K562 (cell line): ENCODE results near the gene BUB3. TPM values are rescaled to one million over a fixed set of nuclear protein-coding genes. Genes with fewer than 3 reads are reported as not detected.

ENCODE experiments used
- ERF ChIP-seq: fragments of 450-650 bp; formaldehyde crosslinking; IDR thresholded peaks from 2 replicates; pipeline ENCODE4 v1.4.0; 2020; ENCODE audit warnings: mild to moderate bottlenecking, mixed read lengths
- MAFK ChIP-seq: IDR thresholded peaks from 2 replicates; pipeline ENCODE4 v1.6.1; 2011; ENCODE audit warnings: low read length, improper control_type of control experiment
- ZNF316 ChIP-seq: fragments of 450-650 bp; IDR thresholded peaks from 2 replicates; pipeline ENCODE4 v1.6.1; 2016
- ZNF699 ChIP-seq: fragments of 250-450 bp; sonication (Bioruptor Pico); IDR thresholded peaks from 2 replicates; pipeline ENCODE4 v1.8.0; 2021; ENCODE audit warnings: mild to moderate bottlenecking, moderate library complexity; ENCODE audit not compliant: insufficient replicate concordance
- polyA plus RNA-seq, 8 experiments: library from polyadenylated mRNA; depleted of rRNA in 4 of 8; stranded (reverse) in 5 of 8; unstranded in 3 of 8; fragments of >200 nt; fragmentation: Nextera tagmentation in 2 of 8; fragmentation: Illumina TruSeq in 1 of 8; extraction: Ambion mirVana in 2 of 8; extraction: Trizol in 1 of 8; gene quantifications; 2 replicates each; pipeline versions ENCODE4 v1.2.1 to v1.2.3, GENCODE V29; 2011 to 2014; ENCODE audit warnings: inconsistent platforms in 1 of 8, missing spikeins in 1 of 8
- total RNA-seq, 7 experiments: library from RNA; depleted of rRNA in 6 of 7; stranded (reverse); fragments of >200 nt in 6 of 7; fragmentation: Illumina TruSeq in 2 of 7; extraction: Trizol in 2 of 7; gene quantifications; 2 replicates each; pipeline versions ENCODE4 v1.2.1 to v1.2.3, GENCODE V29; 2011 to 2021; ENCODE audit warnings: low replicate concordance in 1 of 7
- TF ChIP-seq, protein P1 (sequence below): fragments of 450-650 bp; IDR thresholded peaks from 2 replicates; pipeline ENCODE4 v1.6.1; 2016; ENCODE audit warnings: mild to moderate bottlenecking, moderate library complexity

Gene BUB3
- total and polyA plus RNA-seq, 9 of the 15 experiments (the other 6 are each of a cell fraction or from before 2014, with no cell fraction given): 167 to 761 (median 225) TPM

GRCh38 chr10:123148414-123149161 is 5.6 kb upstream of the BUB3 start (continued):
- TF ChIP-seq, protein P1, sequence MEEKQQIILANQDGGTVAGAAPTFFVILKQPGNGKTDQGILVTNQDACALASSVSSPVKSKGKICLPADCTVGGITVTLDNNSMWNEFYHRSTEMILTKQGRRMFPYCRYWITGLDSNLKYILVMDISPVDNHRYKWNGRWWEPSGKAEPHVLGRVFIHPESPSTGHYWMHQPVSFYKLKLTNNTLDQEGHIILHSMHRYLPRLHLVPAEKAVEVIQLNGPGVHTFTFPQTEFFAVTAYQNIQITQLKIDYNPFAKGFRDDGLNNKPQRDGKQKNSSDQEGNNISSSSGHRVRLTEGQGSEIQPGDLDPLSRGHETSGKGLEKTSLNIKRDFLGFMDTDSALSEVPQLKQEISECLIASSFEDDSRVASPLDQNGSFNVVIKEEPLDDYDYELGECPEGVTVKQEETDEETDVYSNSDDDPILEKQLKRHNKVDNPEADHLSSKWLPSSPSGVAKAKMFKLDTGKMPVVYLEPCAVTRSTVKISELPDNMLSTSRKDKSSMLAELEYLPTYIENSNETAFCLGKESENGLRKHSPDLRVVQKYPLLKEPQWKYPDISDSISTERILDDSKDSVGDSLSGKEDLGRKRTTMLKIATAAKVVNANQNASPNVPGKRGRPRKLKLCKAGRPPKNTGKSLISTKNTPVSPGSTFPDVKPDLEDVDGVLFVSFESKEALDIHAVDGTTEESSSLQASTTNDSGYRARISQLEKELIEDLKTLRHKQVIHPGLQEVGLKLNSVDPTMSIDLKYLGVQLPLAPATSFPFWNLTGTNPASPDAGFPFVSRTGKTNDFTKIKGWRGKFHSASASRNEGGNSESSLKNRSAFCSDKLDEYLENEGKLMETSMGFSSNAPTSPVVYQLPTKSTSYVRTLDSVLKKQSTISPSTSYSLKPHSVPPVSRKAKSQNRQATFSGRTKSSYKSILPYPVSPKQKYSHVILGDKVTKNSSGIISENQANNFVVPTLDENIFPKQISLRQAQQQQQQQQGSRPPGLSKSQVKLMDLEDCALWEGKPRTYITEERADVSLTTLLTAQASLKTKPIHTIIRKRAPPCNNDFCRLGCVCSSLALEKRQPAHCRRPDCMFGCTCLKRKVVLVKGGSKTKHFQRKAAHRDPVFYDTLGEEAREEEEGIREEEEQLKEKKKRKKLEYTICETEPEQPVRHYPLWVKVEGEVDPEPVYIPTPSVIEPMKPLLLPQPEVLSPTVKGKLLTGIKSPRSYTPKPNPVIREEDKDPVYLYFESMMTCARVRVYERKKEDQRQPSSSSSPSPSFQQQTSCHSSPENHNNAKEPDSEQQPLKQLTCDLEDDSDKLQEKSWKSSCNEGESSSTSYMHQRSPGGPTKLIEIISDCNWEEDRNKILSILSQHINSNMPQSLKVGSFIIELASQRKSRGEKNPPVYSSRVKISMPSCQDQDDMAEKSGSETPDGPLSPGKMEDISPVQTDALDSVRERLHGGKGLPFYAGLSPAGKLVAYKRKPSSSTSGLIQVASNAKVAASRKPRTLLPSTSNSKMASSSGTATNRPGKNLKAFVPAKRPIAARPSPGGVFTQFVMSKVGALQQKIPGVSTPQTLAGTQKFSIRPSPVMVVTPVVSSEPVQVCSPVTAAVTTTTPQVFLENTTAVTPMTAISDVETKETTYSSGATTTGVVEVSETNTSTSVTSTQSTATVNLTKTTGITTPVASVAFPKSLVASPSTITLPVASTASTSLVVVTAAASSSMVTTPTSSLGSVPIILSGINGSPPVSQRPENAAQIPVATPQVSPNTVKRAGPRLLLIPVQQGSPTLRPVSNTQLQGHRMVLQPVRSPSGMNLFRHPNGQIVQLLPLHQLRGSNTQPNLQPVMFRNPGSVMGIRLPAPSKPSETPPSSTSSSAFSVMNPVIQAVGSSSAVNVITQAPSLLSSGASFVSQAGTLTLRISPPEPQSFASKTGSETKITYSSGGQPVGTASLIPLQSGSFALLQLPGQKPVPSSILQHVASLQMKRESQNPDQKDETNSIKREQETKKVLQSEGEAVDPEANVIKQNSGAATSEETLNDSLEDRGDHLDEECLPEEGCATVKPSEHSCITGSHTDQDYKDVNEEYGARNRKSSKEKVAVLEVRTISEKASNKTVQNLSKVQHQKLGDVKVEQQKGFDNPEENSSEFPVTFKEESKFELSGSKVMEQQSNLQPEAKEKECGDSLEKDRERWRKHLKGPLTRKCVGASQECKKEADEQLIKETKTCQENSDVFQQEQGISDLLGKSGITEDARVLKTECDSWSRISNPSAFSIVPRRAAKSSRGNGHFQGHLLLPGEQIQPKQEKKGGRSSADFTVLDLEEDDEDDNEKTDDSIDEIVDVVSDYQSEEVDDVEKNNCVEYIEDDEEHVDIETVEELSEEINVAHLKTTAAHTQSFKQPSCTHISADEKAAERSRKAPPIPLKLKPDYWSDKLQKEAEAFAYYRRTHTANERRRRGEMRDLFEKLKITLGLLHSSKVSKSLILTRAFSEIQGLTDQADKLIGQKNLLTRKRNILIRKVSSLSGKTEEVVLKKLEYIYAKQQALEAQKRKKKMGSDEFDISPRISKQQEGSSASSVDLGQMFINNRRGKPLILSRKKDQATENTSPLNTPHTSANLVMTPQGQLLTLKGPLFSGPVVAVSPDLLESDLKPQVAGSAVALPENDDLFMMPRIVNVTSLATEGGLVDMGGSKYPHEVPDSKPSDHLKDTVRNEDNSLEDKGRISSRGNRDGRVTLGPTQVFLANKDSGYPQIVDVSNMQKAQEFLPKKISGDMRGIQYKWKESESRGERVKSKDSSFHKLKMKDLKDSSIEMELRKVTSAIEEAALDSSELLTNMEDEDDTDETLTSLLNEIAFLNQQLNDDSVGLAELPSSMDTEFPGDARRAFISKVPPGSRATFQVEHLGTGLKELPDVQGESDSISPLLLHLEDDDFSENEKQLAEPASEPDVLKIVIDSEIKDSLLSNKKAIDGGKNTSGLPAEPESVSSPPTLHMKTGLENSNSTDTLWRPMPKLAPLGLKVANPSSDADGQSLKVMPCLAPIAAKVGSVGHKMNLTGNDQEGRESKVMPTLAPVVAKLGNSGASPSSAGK: no peak
- no peak for TF ChIP-seq ZNF699 (CRISPR knock-in tag)
- no peak for TF ChIP-seq ZNF316
- no peak for TF ChIP-seq MAFK
- no peak for TF ChIP-seq ERF (CRISPR knock-in tag)
